ENCODE data around the gene THEMIS2. TPM values are rescaled to one million over a fixed set of nuclear protein-coding genes. Genes with fewer than 3 reads are reported as not detected.

Gene THEMIS2
- total and polyA plus RNA-seq, 2 of the 13 experiments (the other 11 are each of a cell fraction or from before 2014, with no cell fraction given) = 0.38 to 1.5 TPM

DNA sequence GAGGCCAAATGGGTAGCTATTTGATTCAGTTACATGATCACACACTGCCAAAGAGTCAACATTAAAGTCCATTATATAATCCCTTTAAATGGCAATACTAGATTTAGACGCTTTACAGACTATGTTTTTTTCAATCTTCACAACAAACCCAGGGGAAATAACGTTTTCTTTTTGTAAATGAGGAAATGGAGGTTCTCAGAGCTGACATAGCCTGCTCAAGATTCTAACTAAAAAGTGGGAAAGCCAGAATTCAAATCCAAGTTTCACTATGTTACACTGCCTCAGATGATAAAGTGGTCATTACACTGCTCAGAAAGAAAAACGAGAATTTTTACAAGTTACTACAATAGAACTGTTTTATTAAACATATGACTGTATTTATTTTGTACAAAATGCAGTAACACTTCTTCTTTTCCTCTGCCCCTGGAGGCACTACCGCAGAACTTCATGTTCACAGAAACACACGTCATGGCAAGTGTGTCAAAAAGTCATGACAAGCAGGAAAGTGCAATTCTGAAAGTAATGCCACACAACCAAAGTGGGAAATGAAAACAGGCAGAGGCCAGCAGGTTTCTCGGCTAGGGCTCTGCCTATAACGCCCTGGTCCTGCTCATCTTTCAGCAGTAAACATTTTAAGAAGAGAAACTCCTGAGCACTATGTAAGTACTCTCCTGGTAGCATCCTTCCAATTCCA is 19.0 kb downstream of the THEMIS2 start:
- Histone ChIP-seq H2AFZ (ENCODE audit: low read length) (no peak overlapping the region), H3K4me1 (ENCODE audit: insufficient read depth, low read length) (no peaks in the 10 kb centered on the region), H3K4me2 (ENCODE audit: low read depth, low read length) (no peak overlapping the region), H3K9ac (ENCODE audit: insufficient read depth, low read depth, low read length) (no peak overlapping the region), H3K27ac (ENCODE audit: extremely low read length, insufficient read depth, low read length) (no peak overlapping the region), H3K4me3 (replicated peaks in 1 of 3; ENCODE audit: insufficient read depth in 1 of 3, low read depth in 2 of 3, low read length in 3 of 3) (no peak overlapping the region), H3K79me2 (ENCODE audit: insufficient read depth, low read length) (no peaks in the 10 kb centered on the region), H3K36me3 (replicated peaks in 1 of 2; ENCODE audit: control insufficient read depth in 1 of 2, insufficient read depth in 2 of 2, low read length in 2 of 2) (peaks cover 16 to 49% of the 10 kb centered on the region in 2 experiments), H3K9me3 (ENCODE audit: low read length) (no peaks in the 10 kb centered on the region), H3K27me3 (ENCODE audit: control insufficient read depth in 1 of 2, insufficient read depth in 2 of 2, low read length in 2 of 2) (no peaks in the 10 kb centered on the region), H4K20me1 (ENCODE audit: insufficient read depth, low read length) (no peaks in the 10 kb centered on the region)
- in situ Hi-C loops (cut with HindIII; ENCODE audit: extremely low pct_ligation_motif_present, low pct_unique_long_range_greater_than_20kb) (no loop called here), intact Hi-C loops (cut with micrococcal nuclease; ENCODE audit: unreplicated experiment) (no loop called here)
- FAIRE-seq (no peak), DNase-seq (ENCODE audit: low spot score) (no peak), ATAC-seq (no peak)
- no TSS peak for BruUV-seq (replicated peaks)
- TF ChIP-seq MYNN (CRISPR knock-in tag; IDR thresholded peaks at IDR 0.05; ENCODE audit: low read depth) (no peak), ZNF383 (CRISPR knock-in tag; IDR thresholded peaks at IDR 0.05; ENCODE audit: borderline replicate concordance) (no peak), SPEN (CRISPR knock-in tag; IDR thresholded peaks at IDR 0.05; ENCODE audit: low read depth) (no peak), ZNF790 (CRISPR knock-in tag; IDR thresholded peaks at IDR 0.05; ENCODE audit: borderline replicate concordance) (no peak), ZNF552 (CRISPR knock-in tag; IDR thresholded peaks at IDR 0.05; ENCODE audit: borderline replicate concordance) (no peak), ZBTB3 (CRISPR knock-in tag; IDR thresholded peaks at IDR 0.05; ENCODE audit: borderline replicate concordance, low read depth) (no peak), DR1 (CRISPR knock-in tag; IDR thresholded peaks at IDR 0.05) (no peak)
- TF ChIP-seq, protein P1, sequence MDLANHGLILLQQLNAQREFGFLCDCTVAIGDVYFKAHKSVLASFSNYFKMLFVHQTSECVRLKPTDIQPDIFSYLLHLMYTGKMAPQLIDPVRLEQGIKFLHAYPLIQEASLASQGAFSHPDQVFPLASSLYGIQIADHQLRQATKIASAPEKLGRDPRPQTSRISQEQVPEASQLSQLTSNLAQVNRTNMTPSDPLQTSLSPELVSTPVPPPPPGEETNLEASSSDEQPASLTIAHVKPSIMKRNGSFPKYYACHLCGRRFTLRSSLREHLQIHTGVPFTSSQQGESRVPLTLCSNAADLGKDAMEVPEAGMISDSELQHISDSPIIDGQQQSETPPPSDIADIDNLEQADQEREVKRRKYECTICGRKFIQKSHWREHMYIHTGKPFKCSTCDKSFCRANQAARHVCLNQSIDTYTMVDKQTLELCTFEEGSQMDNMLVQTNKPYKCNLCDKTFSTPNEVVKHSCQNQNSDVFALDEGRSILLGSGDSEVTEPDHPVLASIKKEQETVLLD (CRISPR knock-in tag; IDR thresholded peaks at IDR 0.05; ENCODE audit: low read depth) = no peak
- WGBS (ENCODE audit: low lambda C conversion rate) = 90% methylated on average over 7 of the region's 7 CpGs
- POLR2A ChIA-PET = no interaction called here
- CTCF ChIA-PET (ENCODE audit: low intra/inter-chr PET ratio, low total read pairs) = no interaction called here

All from HepG2 (cell line).